ENCODE measurements around the gene ZNF688. TPM values are rescaled to one million over a fixed set of nuclear protein-coding genes. Genes with fewer than 3 reads are reported as not detected.

Gene ZNF688
- total and polyA plus RNA-seq, 2 of the 13 experiments (the other 11 are each of a cell fraction or from before 2014, with no cell fraction given) = 2.4 to 5.4 TPM

- TF ChIP-seq ZNF546 (CRISPR knock-in tag; conservative IDR thresholded peaks at IDR 0.05) (no peak), STAT6 (CRISPR knock-in tag; IDR thresholded peaks at IDR 0.05; ENCODE audit: borderline replicate concordance) (no peak), GMEB1 (CRISPR knock-in tag; IDR thresholded peaks at IDR 0.05; ENCODE audit: borderline replicate concordance) (no peak), PBX3 (CRISPR knock-in tag; IDR thresholded peaks at IDR 0.05; ENCODE audit: borderline replicate concordance) (no peak), ZBTB33 (CRISPR knock-in tag; IDR thresholded peaks at IDR 0.05) (no peak), TEAD3 (CRISPR knock-in tag; optimal IDR thresholded peaks at IDR 0.05; ENCODE audit: borderline replicate concordance) (no peak), HOXA9 (CRISPR knock-in tag; IDR thresholded peaks at IDR 0.05; ENCODE audit: borderline replicate concordance) (no peak), SMARCC2 (IDR thresholded peaks at IDR 0.05) (no peak), ZNF670 (CRISPR knock-in tag; IDR thresholded peaks at IDR 0.05; ENCODE audit: borderline replicate concordance) (no peak), RAD21 (CRISPR knock-in tag; IDR thresholded peaks at IDR 0.05) (0 out of 2 replicates have a peak, but pooled peaks have one; percentile 3), PAX8 (CRISPR knock-in tag; IDR thresholded peaks at IDR 0.05; ENCODE audit: borderline replicate concordance) (no peak), ZBTB37 (CRISPR knock-in tag; IDR thresholded peaks at IDR 0.05) (no peak), DRAP1 (CRISPR knock-in tag; IDR thresholded peaks at IDR 0.05) (no peak), DPF2 (CRISPR knock-in tag; IDR thresholded peaks at IDR 0.05; ENCODE audit: borderline replicate concordance, low read depth) (0 out of 2 replicates have a peak, but pooled peaks have one; percentile 31), ARNT2 (CRISPR knock-in tag; IDR thresholded peaks at IDR 0.05; ENCODE audit: low read depth) (no peak; the same call in 1 of the 2 replicates), MED8 (CRISPR knock-in tag; IDR thresholded peaks at IDR 0.05; ENCODE audit: insufficient replicate concordance) (no peak), MTF1 (CRISPR knock-in tag; IDR thresholded peaks at IDR 0.05) (no peak)
Measured at GRCh38 chr16:30558789-30559377, 12.6 kb downstream of the ZNF688 start (continued).

Measured in HepG2 (cell line).